Measurements from ENCODE around the gene ELAVL3. TPM values are rescaled to one million over a fixed set of nuclear protein-coding genes. Genes with fewer than 3 reads are reported as not detected.

ELAVL3 gene
- total RNA-seq, 2 donors from 2014 or later: 0.57 to 1.5 TPM

GRCh38 chr19:11425719-11426457 is 55.0 kb downstream of the ELAVL3 start:
- DNase-seq (ENCODE audit: low spot score): no peak
- no peaks in the 10 kb centered on the region for H3K27me3 ChIP-seq (replicated peaks; ENCODE audit: insufficient read depth)
- H3K4me3 ChIP-seq: no peak overlapping the region

GRCh38 chr19:11423791-11424181 is 57.1 kb downstream of the ELAVL3 start:
- no peaks in the 10 kb centered on the region for H3K27me3 ChIP-seq (replicated peaks; ENCODE audit: insufficient read depth)
- intact Hi-C loops (cut with DNase I): no loop called here
- H3K27ac ChIP-seq: no peak overlapping the region
- no peaks in the 10 kb centered on the region for H3K4me1 ChIP-seq (replicated peaks)
- no peaks in the 10 kb centered on the region for H3K9me3 ChIP-seq
- no peak overlapping the region for H3K4me3 ChIP-seq
- 25% methylated on average over 22 of the region's 22 CpGs for WGBS
- TF ChIP-seq CTCF (IDR thresholded peaks at IDR 0.05) (no peak), POLR2A (IDR thresholded peaks at IDR 0.05) (no peak), POLR2AphosphoS5 (IDR thresholded peaks at IDR 0.05) (no peak)
- DNase-seq (ENCODE audit: low spot score): no peak
- no peaks in the 10 kb centered on the region for H3K36me3 ChIP-seq

More at GRCh38 chr19:11425719-11426457, 55.0 kb downstream of the ELAVL3 start:
- H3K36me3 ChIP-seq: no peaks in the 10 kb centered on the region
- no peak overlapping the region for H3K27ac ChIP-seq
- H3K4me1 ChIP-seq (replicated peaks): no peaks in the 10 kb centered on the region
- intact Hi-C loops (cut with DNase I): no loop called here
- TF ChIP-seq POLR2A (IDR thresholded peaks at IDR 0.05) (no peak), CTCF (IDR thresholded peaks at IDR 0.05) (no peak), POLR2AphosphoS5 (IDR thresholded peaks at IDR 0.05) (no peak)
- 88% methylated on average over 28 of the region's 28 CpGs for WGBS
- H3K9me3 ChIP-seq: no peaks in the 10 kb centered on the region

- intact Hi-C loops (cut with DNase I): no loop called here
- 61% methylated on average over 27 of the region's 27 CpGs for WGBS
- no peak for TF ChIP-seq POLR2AphosphoS5 (IDR thresholded peaks at IDR 0.05)
- TF ChIP-seq POLR2A (IDR thresholded peaks at IDR 0.05): no peak
- TF ChIP-seq CTCF (IDR thresholded peaks at IDR 0.05): no peak
These were observed 57.6 kb downstream of the ELAVL3 start for GRCh38 chr19:11423164-11423790.

GRCh38 chr19:11422163-11423065 is 58.4 kb downstream of the ELAVL3 start:
- intact Hi-C loops (cut with DNase I): no loop called here
- Histone ChIP-seq H3K27me3 (replicated peaks; ENCODE audit: insufficient read depth) (no peaks in the 10 kb centered on the region), H3K4me1 (replicated peaks) (no peaks in the 10 kb centered on the region), H3K36me3 (no peaks in the 10 kb centered on the region), H3K9me3 (no peaks in the 10 kb centered on the region), H3K27ac (peak overlapping the region in 1 of 2 donors; percentile 49), H3K4me3 (no peak overlapping the region)
- peak; percentile 68 for DNase-seq (ENCODE audit: low spot score)
- 22% methylated on average over 53 of the region's 56 CpGs for WGBS
- TF ChIP-seq POLR2A (IDR thresholded peaks at IDR 0.05) (no peak), CTCF (IDR thresholded peaks at IDR 0.05) (no peak), POLR2AphosphoS5 (IDR thresholded peaks at IDR 0.05) (peak; percentile 30)

More at GRCh38 chr19:11423164-11423790, 57.6 kb downstream of the ELAVL3 start:
- Histone ChIP-seq H3K4me1 (replicated peaks) (no peaks in the 10 kb centered on the region), H3K4me3 (no peak overlapping the region), H3K9me3 (no peaks in the 10 kb centered on the region), H3K36me3 (no peaks in the 10 kb centered on the region), H3K27me3 (replicated peaks; ENCODE audit: insufficient read depth) (no peaks in the 10 kb centered on the region), H3K27ac (no peak overlapping the region)
- DNase-seq (ENCODE audit: low spot score): no peak
